NCI-H2196 treated with DMSO at 0.1 percent for 48 hours (cell line): ENCODE results near the gene POLR3B.
"Not testable (repeated sequence)": the region's sequence is repeated elsewhere in the genome, so short reads cannot be mapped to it uniquely, and the experiment has no call there.

ENCODE experiments used
- DNase-seq: peaks from one replicate; lab custom pipeline; 2025; ENCODE audit not compliant: unreplicated experiment; lab: John Stamatoyannopoulos, UW

Gene POLR3B

GRCh38 chr12:106357549-106358395, at the start of gene POLR3B:
Gene POLR3B (plus strand): TSS chr12:106357748. CDS start chr12:106357880, 132 bp downstream.
- peak; percentile 89 for DNase-seq

- DNase-seq, result no peak
These were observed 49.4 kb upstream of the POLR3B start for GRCh38 chr12:106308121-106308520.

GRCh38 chr12:106308611-106309010, 48.9 kb upstream of the POLR3B start:
- DNase-seq, result no peak

- no peak for DNase-seq
These were observed 47.7 kb upstream of the POLR3B start for GRCh38 chr12:106309671-106310505.

GRCh38 chr12:106310687-106311086, 46.9 kb upstream of the POLR3B start:
- no peak for DNase-seq

- no peak for DNase-seq
These were observed 46.4 kb upstream of the POLR3B start for GRCh38 chr12:106311139-106311538.

GRCh38 chr12:106313413-106313812, 44.1 kb upstream of the POLR3B start:
- not testable (repeated sequence) for DNase-seq

- no peak for DNase-seq
These were observed 42.0 kb upstream of the POLR3B start for GRCh38 chr12:106315523-106315922.

GRCh38 chr12:106317406-106318082, 40.0 kb upstream of the POLR3B start:
- no peak for DNase-seq

- DNase-seq, result no peak
These were observed 36.3 kb upstream of the POLR3B start for GRCh38 chr12:106321139-106321850.

- DNase-seq, result no peak
These were observed 34.0 kb upstream of the POLR3B start for GRCh38 chr12:106323537-106323936.

- DNase-seq, result no peak
These were observed 30.2 kb upstream of the POLR3B start for GRCh38 chr12:106327309-106327869.

- DNase-seq, result no peak
These were observed 28.8 kb upstream of the POLR3B start for GRCh38 chr12:106328735-106329134.

GRCh38 chr12:106329231-106329982, 28.1 kb upstream of the POLR3B start:
- no peak for DNase-seq

- DNase-seq, result no peak
These were observed 25.9 kb upstream of the POLR3B start for GRCh38 chr12:106331599-106331998.

GRCh38 chr12:106332536-106332935, 25.0 kb upstream of the POLR3B start:
- no peak for DNase-seq

- no peak for DNase-seq
These were observed 24.5 kb upstream of the POLR3B start for GRCh38 chr12:106333010-106333409.

- DNase-seq, result no peak
These were observed 23.8 kb upstream of the POLR3B start for GRCh38 chr12:106333756-106334155.

- no peak for DNase-seq
These were observed 16.3 kb upstream of the POLR3B start for GRCh38 chr12:106341086-106341877.
